CD14-positive monocyte (primary cell): Measurements from ENCODE around the gene CD151. TPM values are rescaled to one million over a fixed set of nuclear protein-coding genes. Genes with fewer than 3 reads are reported as not detected.

Experiments used
- DNase-seq, 3 donors: peaks; one replicate each; pipeline ENCODE4 v3.0.0-alpha.2; 2011 to 2022
- H2AFZ ChIP-seq: 2 replicates; pipeline ENCODE4 v1.6.0; 2012; ENCODE audit warnings: mild to moderate bottlenecking, low read depth, low read length, inconsistent platforms; ENCODE audit not compliant: insufficient read depth, poor library complexity, severe bottlenecking
- H3K27ac ChIP-seq, 2 donors: 1 replicate in 1 of 2; 2 replicates in 1 of 2; pipeline ENCODE4 v1.5.1; 2012 to 2013; ENCODE audit warnings: low read length in 2 of 2, control low read depth in 1 of 2, inconsistent platforms in 1 of 2, low read depth in 1 of 2, mild to moderate bottlenecking in 1 of 2
- H3K27me3 ChIP-seq, 2 donors: one replicate each; pipeline versions ENCODE4 v1.6.0 to v1.6.1; 2011 to 2013; ENCODE audit warnings: low read length in 2 of 2; ENCODE audit not compliant: control insufficient read depth in 2 of 2, insufficient read depth in 2 of 2
- H3K36me3 ChIP-seq, 2 donors: replicated peaks in 1 of 2; 1 replicate in 1 of 2; 2 replicates in 1 of 2; pipeline versions ENCODE4 v1.5.1 to v1.6.1; 2012 to 2013; ENCODE audit warnings: low read length in 2 of 2, control low read depth in 1 of 2, inconsistent platforms in 1 of 2, mild to moderate bottlenecking in 1 of 2; ENCODE audit not compliant: insufficient read depth in 2 of 2, control insufficient read depth in 1 of 2
- H3K4me1 ChIP-seq, 2 donors: 1 replicate in 1 of 2; 2 replicates in 1 of 2; pipeline versions ENCODE4 v1.5.1 to v1.6.1; 2012 to 2013; ENCODE audit warnings: low read length in 2 of 2, control low read depth in 1 of 2, inconsistent platforms in 1 of 2, mild to moderate bottlenecking in 1 of 2, moderate library complexity in 1 of 2; ENCODE audit not compliant: insufficient read depth in 2 of 2, control insufficient read depth in 1 of 2
- H3K4me2 ChIP-seq: replicated peaks from 2 replicates; pipeline ENCODE3; 2012; ENCODE audit warnings: low read length, moderate library complexity, mild to moderate bottlenecking; ENCODE audit not compliant: poor library complexity, severe bottlenecking; ENCODE audit errors: extremely low read depth
- H3K4me3 ChIP-seq, 3 experiments: fragments of 200-600 bp in 1 of 3; sonication (generic) in 1 of 3; replicated peaks in 1 of 3; 1 replicate in 2 of 3; 2 replicates in 1 of 3; pipeline ENCODE4 v1.5.1; 2011 to 2013; ENCODE audit warnings: low read length in 3 of 3, mild to moderate bottlenecking in 3 of 3, control low read depth in 2 of 3, low read depth in 2 of 3, inconsistent platforms in 1 of 3, moderate library complexity in 1 of 3
- H3K79me2 ChIP-seq: 2 replicates; pipeline ENCODE4 v1.6.0; 2012; ENCODE audit warnings: mild to moderate bottlenecking, control low read depth, inconsistent platforms, low read length, moderate library complexity; ENCODE audit not compliant: insufficient read depth
- H3K9ac ChIP-seq: 2 replicates; pipeline ENCODE4 v1.6.0; 2017; ENCODE audit warnings: low read length, mild to moderate bottlenecking; ENCODE audit not compliant: insufficient read depth, poor library complexity, severe bottlenecking
- H3K9me3 ChIP-seq, 2 donors: replicated peaks in 1 of 2; 1 replicate in 1 of 2; 2 replicates in 1 of 2; pipeline versions ENCODE4 v1.5.1 to v1.6.1; 2012 to 2013; ENCODE audit warnings: low read length in 2 of 2, control low read depth in 1 of 2; ENCODE audit not compliant: control insufficient read depth in 1 of 2, insufficient read depth in 1 of 2
- H4K20me1 ChIP-seq: 2 replicates; pipeline ENCODE4 v1.6.0; 2012; ENCODE audit warnings: mild to moderate bottlenecking, low read length, control low read depth, moderate library complexity; ENCODE audit not compliant: insufficient read depth
- H3K27ac Mint-ChIP-seq, 7 donors: one replicate each; pipeline ENCODE4 v1.8.0; 2020; ENCODE audit warnings: mild to moderate bottlenecking in 7 of 7, mixed read lengths in 7 of 7, moderate library complexity in 6 of 7, inconsistent platforms in 2 of 7
- H3K27me3 Mint-ChIP-seq, 3 donors: one replicate each; pipeline ENCODE4 v1.8.0; 2021 to 2022; ENCODE audit warnings: low read depth in 3 of 3, mild to moderate bottlenecking in 3 of 3, mixed read lengths in 3 of 3, moderate library complexity in 3 of 3, inconsistent platforms in 1 of 3
- H3K36me3 Mint-ChIP-seq, 2 donors: one replicate each; pipeline ENCODE4 v1.8.0; 2020; ENCODE audit warnings: mixed read lengths in 2 of 2, inconsistent platforms in 1 of 2, mild to moderate bottlenecking in 1 of 2
- H3K4me1 Mint-ChIP-seq: one replicate; pipeline ENCODE4 v1.8.0; 2020; ENCODE audit warnings: mild to moderate bottlenecking, mixed read lengths
- H3K4me3 Mint-ChIP-seq, 2 donors: one replicate each; pipeline ENCODE4 v1.8.0; 2020; ENCODE audit warnings: mild to moderate bottlenecking in 2 of 2, mixed read lengths in 2 of 2, moderate library complexity in 1 of 2
- H3K9me3 Mint-ChIP-seq, 7 donors: one replicate each; pipeline ENCODE4 v1.8.0; 2020 to 2022; ENCODE audit warnings: mixed read lengths in 7 of 7, mild to moderate bottlenecking in 6 of 7, moderate library complexity in 6 of 7, inconsistent platforms in 2 of 7
- WGBS: methylation state at CpG from one replicate; pipeline ENCODE4 v1.1.5; 2013; ENCODE audit warnings: missing lambda C conversion rate; ENCODE audit not compliant: insufficient coverage; 5-methylcytosine and 5-hydroxymethylcytosine counted together
- intact Hi-C, 2 donors: fragments of 100-400 bp; cut with micrococcal nuclease; formaldehyde crosslinking; loops; one replicate each; pipeline versions ENCODE4 v1.15.0 to v1.15.1; 2023
- polyA plus RNA-seq, 3 donors: library from polyadenylated mRNA; depleted of rRNA in 1 of 3; unstranded in 2 of 3; stranded (reverse) in 1 of 3; fragments of 300-500 nt in 2 of 3; fragments of >200 nt in 1 of 3; fragmentation: Illumina TruSeq in 2 of 3; gene quantifications; 1 replicate in 2 of 3; 2 replicates in 1 of 3; pipeline ENCODE4 v1.2.3, GENCODE V29; 2012 to 2021
- TF ChIP-seq, protein P1 (sequence below): fragments of 200-600 bp; IDR thresholded peaks from one replicate; pipeline ENCODE4 v1.8.0; 2022; ENCODE audit warnings: antibody characterized with exemption, mild to moderate bottlenecking

Gene CD151
- polyA plus RNA-seq, 3 donors: 18.1 to 200 (median 57.4) TPM

DNA sequence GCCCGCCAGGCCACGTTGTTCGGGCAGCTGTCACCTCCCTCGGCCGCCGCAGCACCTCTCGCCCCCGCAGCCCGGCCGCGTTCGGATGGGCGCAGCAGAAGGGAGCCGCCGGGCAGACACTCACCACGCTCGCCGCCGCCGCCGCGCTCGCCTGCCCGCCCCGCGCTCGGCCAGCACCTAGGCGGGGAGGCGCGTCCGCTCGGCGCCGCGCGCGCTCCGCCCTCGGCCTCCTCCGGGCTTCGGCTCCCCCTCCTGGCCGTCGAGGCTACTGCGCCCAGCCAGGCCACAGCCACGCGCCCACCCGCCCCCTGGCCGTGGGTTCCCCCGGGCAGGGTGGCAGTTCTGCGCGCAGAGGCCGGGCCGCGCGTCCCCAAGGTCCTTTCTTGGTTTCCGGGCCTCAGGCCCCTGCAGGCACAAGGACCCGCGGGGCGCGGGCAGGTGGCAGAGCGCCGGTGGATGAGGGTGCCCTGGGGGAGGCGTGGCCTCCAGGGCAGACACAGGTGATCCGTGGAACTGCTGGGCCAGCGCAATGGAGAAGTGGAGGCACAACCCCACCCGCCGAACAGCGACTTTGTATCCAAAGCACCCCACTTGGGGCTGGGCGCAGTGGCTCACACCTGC, 34.5 kb upstream of the CD151 start, which contains the start of gene SLC25A22:
TSS of gene SLC25A22 (minus strand) at position 189 of the 621 bp plus-strand sequence. CDS start 3,275 bp downstream, outside the sequence.
- intact Hi-C loops: loop anchor here in 1 of 2 donors (5.0 kb wide), 1 partner anchor 51 kb away; the partner anchor contains the start of gene TALDO1
- TF ChIP-seq, protein P1, sequence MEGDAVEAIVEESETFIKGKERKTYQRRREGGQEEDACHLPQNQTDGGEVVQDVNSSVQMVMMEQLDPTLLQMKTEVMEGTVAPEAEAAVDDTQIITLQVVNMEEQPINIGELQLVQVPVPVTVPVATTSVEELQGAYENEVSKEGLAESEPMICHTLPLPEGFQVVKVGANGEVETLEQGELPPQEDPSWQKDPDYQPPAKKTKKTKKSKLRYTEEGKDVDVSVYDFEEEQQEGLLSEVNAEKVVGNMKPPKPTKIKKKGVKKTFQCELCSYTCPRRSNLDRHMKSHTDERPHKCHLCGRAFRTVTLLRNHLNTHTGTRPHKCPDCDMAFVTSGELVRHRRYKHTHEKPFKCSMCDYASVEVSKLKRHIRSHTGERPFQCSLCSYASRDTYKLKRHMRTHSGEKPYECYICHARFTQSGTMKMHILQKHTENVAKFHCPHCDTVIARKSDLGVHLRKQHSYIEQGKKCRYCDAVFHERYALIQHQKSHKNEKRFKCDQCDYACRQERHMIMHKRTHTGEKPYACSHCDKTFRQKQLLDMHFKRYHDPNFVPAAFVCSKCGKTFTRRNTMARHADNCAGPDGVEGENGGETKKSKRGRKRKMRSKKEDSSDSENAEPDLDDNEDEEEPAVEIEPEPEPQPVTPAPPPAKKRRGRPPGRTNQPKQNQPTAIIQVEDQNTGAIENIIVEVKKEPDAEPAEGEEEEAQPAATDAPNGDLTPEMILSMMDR: peak; percentile 96
- Histone ChIP-seq H3K4me3 (peak within 1 kb of the TSS; percentile 54 to 85 (median 84)), H3K27ac (peak within 1 kb of the TSS; percentile 64 to 77), H3K36me3 (peaks cover 15 to 18% of the 10 kb centered on the region in 2 donors), H3K9ac (peak within 1 kb of the TSS; percentile 59), H4K20me1 (no peaks in the 10 kb centered on the region), H3K4me1 (peaks cover 29 to 33% of the 10 kb centered on the region in 2 donors), H3K9me3 (no peaks in the 10 kb centered on the region), H2AFZ (peak within 1 kb of the TSS; percentile 78), H3K4me2 (peak within 1 kb of the TSS; percentile 98), H3K27me3 (no peaks in the 10 kb centered on the region), H3K79me2 (peaks cover 15% of the 10 kb centered on the region)
- 3% methylated on average over 66 of the region's 69 CpGs for WGBS
- peak; percentile 70 to 78 (median 72) for DNase-seq
- H3K4me1 Mint-ChIP-seq: peaks cover 18% of the 10 kb centered on the region
- H3K9me3 Mint-ChIP-seq: peaks cover 0 to 3% (median 0%) of the 10 kb centered on the region in 7 donors
- peak within 1 kb of the TSS; percentile 80 to 94 for H3K4me3 Mint-ChIP-seq
- peaks cover 9 to 31% of the 10 kb centered on the region in 2 donors for H3K36me3 Mint-ChIP-seq
- H3K27ac Mint-ChIP-seq: peak within 1 kb of the TSS; percentile 42 to 91 (median 87)
- no peaks in the 10 kb centered on the region for H3K27me3 Mint-ChIP-seq

DNA sequence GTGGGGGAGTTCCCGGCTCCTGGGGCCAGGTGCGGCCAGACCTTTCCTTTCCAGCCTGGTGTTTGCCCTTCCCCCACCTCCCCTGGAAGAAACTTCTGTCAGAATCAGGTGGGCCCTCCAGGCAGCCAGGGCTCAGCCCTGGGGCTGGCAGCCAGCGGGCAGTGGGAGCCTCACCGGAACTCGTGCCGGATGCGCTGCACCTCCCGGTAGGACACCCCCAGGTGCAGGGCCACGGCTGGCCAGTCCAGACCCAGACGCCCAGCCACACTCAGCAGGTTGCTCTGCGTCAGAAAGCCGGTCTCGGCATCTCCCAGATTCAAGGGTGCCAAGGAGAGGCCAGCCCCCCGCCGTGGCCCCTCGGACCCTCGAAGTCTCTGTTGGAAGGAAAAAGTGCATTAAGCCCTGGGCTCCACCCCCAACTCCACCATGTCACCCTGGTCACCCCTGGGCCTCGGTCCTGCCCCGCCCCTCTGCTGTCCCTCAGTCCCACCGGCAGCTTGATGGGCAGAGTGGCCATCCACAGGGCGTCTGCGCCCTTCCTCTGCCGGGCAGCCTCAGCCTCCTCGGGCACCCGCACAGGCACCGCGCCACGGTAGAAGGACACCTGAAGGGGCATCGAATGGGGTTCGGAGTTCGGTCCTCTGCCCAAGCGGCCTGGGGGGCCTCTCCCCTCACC, 33.0 kb upstream of the CD151 start:
- Histone ChIP-seq H3K4me1 (peaks cover 39 to 46% of the 10 kb centered on the region in 2 donors), H3K9ac (no peak overlapping the region), H3K27ac (no peak overlapping the region), H4K20me1 (peaks cover 11% of the 10 kb centered on the region), H3K4me3 (no peak overlapping the region), H3K27me3 (no peaks in the 10 kb centered on the region), H3K9me3 (no peaks in the 10 kb centered on the region), H3K4me2 (no peak overlapping the region), H3K79me2 (peaks cover 20% of the 10 kb centered on the region), H2AFZ (no peak overlapping the region), H3K36me3 (peaks cover 14 to 15% of the 10 kb centered on the region in 2 donors)
- Mint-ChIP-seq H3K27me3 (peaks cover 0 to 5% (median 2%) of the 10 kb centered on the region in 3 donors), H3K4me3 (no peak overlapping the region), H3K9me3 (peaks cover 0 to 3% (median 0%) of the 10 kb centered on the region in 7 donors), H3K36me3 (peaks cover 3 to 24% of the 10 kb centered on the region in 2 donors), H3K27ac (no peak overlapping the region), H3K4me1 (peaks cover 29% of the 10 kb centered on the region)
- no peak for DNase-seq
- TF ChIP-seq, protein P1: no peak
- 98% methylated on average over 28 of the region's 32 CpGs for WGBS
- intact Hi-C loops: loop anchor here in 1 of 2 donors (5.0 kb wide), 1 partner anchor 52 kb away; the partner anchor contains the start of gene TALDO1
